Uterus (tissue), 4 donors: ENCODE data around the gene FN3KRP. TPM values are rescaled to one million over a fixed set of nuclear protein-coding genes. Genes with fewer than 3 reads are reported as not detected.

Experiments
- DNase-seq, 2 donors: peaks; one replicate each; pipeline ENCODE4 v3.0.0-alpha.2; 2019 to 2020
- H3K27ac ChIP-seq, 2 donors: fragments of 200-600 bp; sonication (generic); 1 replicate in 1 of 2; 2 replicates in 1 of 2; pipeline ENCODE4 v1.5.1; 2016 to 2018
- H3K27me3 ChIP-seq, 2 donors: fragments of 200-600 bp; sonication (generic); one replicate each; pipeline ENCODE4 v1.5.1; 2018 to 2019; ENCODE audit warnings: control low read depth in 1 of 2
- H3K36me3 ChIP-seq, 2 donors: fragments of 200-600 bp; sonication (generic); one replicate each; pipeline ENCODE4 v1.5.1; 2019; ENCODE audit warnings: control low read depth in 1 of 2
- H3K4me1 ChIP-seq, 2 donors: fragments of 200-600 bp; sonication (generic); one replicate each; pipeline ENCODE4 v1.5.1; 2018 to 2019; ENCODE audit warnings: control low read depth in 1 of 2
- H3K4me3 ChIP-seq, 2 donors: fragments of 200-600 bp; sonication (generic); 1 replicate in 1 of 2; 2 replicates in 1 of 2; pipeline ENCODE4 v1.5.1; 2018 to 2019; ENCODE audit warnings: mild to moderate bottlenecking in 1 of 2
- H3K9me3 ChIP-seq, 2 donors: fragments of 200-600 bp; sonication (generic); one replicate each; pipeline ENCODE4 v1.5.1; 2019; ENCODE audit warnings: control low read depth in 1 of 2
- intact Hi-C: fragments of 100-400 bp; cut with DNase I; formaldehyde crosslinking; loops from one replicate; pipeline ENCODE4 v1.15.1; 2023; ENCODE audit warnings: low total_unique reads
- microRNA-seq: library from miRNA; unstranded; fragments of <30 nt; microRNA quantifications from one replicate; pipeline ENCODE4, GENCODE V29; 2016; ENCODE audit warnings: borderline microRNAs expressed, borderline replicate concordance
- small RNA-seq: library from RNA; depleted of rRNA; stranded (forward); fragments of <200 nt; gene quantifications from one replicate; pipeline ENCODE3, GENCODE V24; 2016
- total RNA-seq, 4 donors: library from RNA; depleted of rRNA in 3 of 4; stranded (reverse); fragments of >200 nt in 3 of 4; gene quantifications; one replicate each; pipeline versions ENCODE4 v1.1.0 to v1.2.4, GENCODE V29; 2014 to 2023
- TF ChIP-seq, protein P1 (sequence below), 4 experiments: fragments of 200-600 bp in 2 of 4; fragments of 450-650 bp in 2 of 4; sonication (generic) in 2 of 4; IDR thresholded peaks; one replicate each; pipeline ENCODE4 v1.5.1; 2016 to 2019; ENCODE audit warnings: antibody characterized with exemption in 4 of 4, mild to moderate bottlenecking in 2 of 4, moderate library complexity in 1 of 4
- donor health status: DM: yes; HTN: yes; CAD: no.

Gene FN3KRP
- total RNA-seq, 4 donors from 2014 or later = 1.2 to 97.6 (median 32.7) TPM

DNA sequence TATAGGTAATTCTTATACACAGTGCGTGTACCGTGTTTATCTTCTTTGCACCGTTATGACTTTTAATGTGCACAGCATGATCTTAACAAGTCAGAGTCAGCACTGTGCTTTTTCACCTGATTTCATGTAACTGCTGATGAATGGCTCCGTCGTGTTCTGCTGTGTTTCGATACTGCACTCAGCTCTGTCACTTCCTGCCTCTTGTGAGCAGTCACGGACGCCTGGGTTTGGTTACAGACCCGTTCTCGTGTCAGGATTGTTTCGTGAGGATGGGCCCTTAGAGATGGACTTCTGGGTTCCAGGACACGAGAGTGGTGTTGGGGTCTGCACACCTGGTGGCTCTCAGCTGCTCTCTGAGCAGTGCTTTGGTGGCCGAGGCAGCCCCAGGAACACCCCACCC is 59.9 kb downstream of the FN3KRP start:
- no peak overlapping the region for H3K27ac ChIP-seq
- intact Hi-C loops = loop anchor here (10.0 kb wide), 1 partner anchor 422 kb away; the partner anchor contains the start of gene TEX19
- TF ChIP-seq, protein P1, sequence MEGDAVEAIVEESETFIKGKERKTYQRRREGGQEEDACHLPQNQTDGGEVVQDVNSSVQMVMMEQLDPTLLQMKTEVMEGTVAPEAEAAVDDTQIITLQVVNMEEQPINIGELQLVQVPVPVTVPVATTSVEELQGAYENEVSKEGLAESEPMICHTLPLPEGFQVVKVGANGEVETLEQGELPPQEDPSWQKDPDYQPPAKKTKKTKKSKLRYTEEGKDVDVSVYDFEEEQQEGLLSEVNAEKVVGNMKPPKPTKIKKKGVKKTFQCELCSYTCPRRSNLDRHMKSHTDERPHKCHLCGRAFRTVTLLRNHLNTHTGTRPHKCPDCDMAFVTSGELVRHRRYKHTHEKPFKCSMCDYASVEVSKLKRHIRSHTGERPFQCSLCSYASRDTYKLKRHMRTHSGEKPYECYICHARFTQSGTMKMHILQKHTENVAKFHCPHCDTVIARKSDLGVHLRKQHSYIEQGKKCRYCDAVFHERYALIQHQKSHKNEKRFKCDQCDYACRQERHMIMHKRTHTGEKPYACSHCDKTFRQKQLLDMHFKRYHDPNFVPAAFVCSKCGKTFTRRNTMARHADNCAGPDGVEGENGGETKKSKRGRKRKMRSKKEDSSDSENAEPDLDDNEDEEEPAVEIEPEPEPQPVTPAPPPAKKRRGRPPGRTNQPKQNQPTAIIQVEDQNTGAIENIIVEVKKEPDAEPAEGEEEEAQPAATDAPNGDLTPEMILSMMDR (IDR thresholded peaks at IDR 0.05) = no peak

More for the DNA sequence above, 59.9 kb downstream of the FN3KRP start:
- H3K9me3 ChIP-seq = no peaks in the 10 kb centered on the region
- no peak for DNase-seq
- no peak overlapping the region for H3K4me3 ChIP-seq
- no peaks in the 10 kb centered on the region for H3K36me3 ChIP-seq
- H3K4me1 ChIP-seq = no peaks in the 10 kb centered on the region
- no peaks in the 10 kb centered on the region for H3K27me3 ChIP-seq

Small RNA genes within 50 kb of the gene (microRNA-seq; reads per million reads assigned to microRNA genes)
- 2.0 reads per million for gene MIR4525

Small RNA genes within 50 kb of the gene (small RNA-seq; reads per million reads assigned to genes)
- gene MIR4525 = not detected

Other genes with a start within 250 kb of the FN3KRP start
- gene FOXK2, start 197.0 kb upstream of the FN3KRP start, total RNA-seq = 10 to 100 TPM; 15.9 to 70.9 (median 42.7) TPM
- 100 to 1,000 TPM in 1 of 4 donors, 10 to 100 TPM in 3; 56.5 to 111 (median 85.4) TPM for gene WDR45B, start 68.3 kb upstream of the FN3KRP start, total RNA-seq
- gene RAB40B, start 18.0 kb upstream of the FN3KRP start, total RNA-seq = 10 to 100 TPM in 2 of 4 donors, 1 to 10 TPM in 2; 4.1 to 18.5 (median 11.3) TPM
- 10 to 100 TPM in 2 of 4 donors, 1 to 10 TPM in 2; 1.8 to 26.3 (median 7.1) TPM for gene FN3K, start 18.9 kb downstream of the FN3KRP start, total RNA-seq
- 100 to 1,000 TPM in 1 of 4 donors, 10 to 100 TPM in 3; 35.9 to 142 (median 61.3) TPM for gene TBCD, start 35.4 kb downstream of the FN3KRP start, total RNA-seq
- under 1 TPM in 2 of 4 donors, not detected in 2; under 0.01 to 0.07 TPM for gene ZNF750, start 123.3 kb downstream of the FN3KRP start, total RNA-seq